ENCODE measurements around the gene GRIK4. TPM values are rescaled to one million over a fixed set of nuclear protein-coding genes. Genes with fewer than 3 reads are reported as not detected.

The GRIK4 gene
- total and polyA plus RNA-seq, 8 donors: 0.06 to 0.31 TPM; not detected in 6

- no peak for TF ChIP-seq POLR2A (IDR thresholded peaks at IDR 0.05)
- no peak for TF ChIP-seq EP300 (IDR thresholded peaks at IDR 0.05)
- TF ChIP-seq POLR2AphosphoS5 (IDR thresholded peaks at IDR 0.05): no peak
- no peak for TF ChIP-seq CTCF (IDR thresholded peaks at IDR 0.05)
- no peak for DNase-seq
- Histone ChIP-seq H3K36me3 (no peaks in the 10 kb centered on the region), H3K9me3 (no peaks in the 10 kb centered on the region), H3K4me1 (no peaks in the 10 kb centered on the region), H3K4me3 (no peak overlapping the region), H3K27me3 (peaks cover 0 to 33% (median 0%) of the 10 kb centered on the region in 3 donors), H3K27ac (no peak overlapping the region)
- WGBS, 5 donors: 86 to 89% (median 88%) methylated on average over 10 of the region's 10 CpGs
- intact Hi-C loops (cut with DNase I; ENCODE audit: low total_unique reads): no loop called here
Measured at GRCh38 chr11:120877746-120878365, 366.3 kb downstream of the GRIK4 start.

GRCh38 chr11:120878781-120879180 lies 367.2 kb downstream of the GRIK4 start:
- Histone ChIP-seq H3K27ac (no peak overlapping the region), H3K9me3 (no peaks in the 10 kb centered on the region), H3K36me3 (no peaks in the 10 kb centered on the region), H3K4me3 (no peak overlapping the region), H3K27me3 (peaks cover 0 to 33% (median 0%) of the 10 kb centered on the region in 3 donors), H3K4me1 (no peaks in the 10 kb centered on the region)
- no peak for DNase-seq
- 76 to 92% (median 88%) methylated on average over 6 of the region's 6 CpGs for WGBS, 5 donors
- intact Hi-C loops (cut with DNase I; ENCODE audit: low total_unique reads): no loop called here
- TF ChIP-seq POLR2AphosphoS5 (IDR thresholded peaks at IDR 0.05): no peak
- TF ChIP-seq CTCF (IDR thresholded peaks at IDR 0.05): no peak

- Histone ChIP-seq H3K9me3 (no peaks in the 10 kb centered on the region), H3K36me3 (no peaks in the 10 kb centered on the region), H3K27ac (no peak overlapping the region), H3K4me3 (no peak overlapping the region), H3K4me1 (no peaks in the 10 kb centered on the region), H3K27me3 (peaks cover 0 to 39% (median 0%) of the 10 kb centered on the region in 3 donors)
- intact Hi-C loops (cut with DNase I; ENCODE audit: low total_unique reads): no loop called here
- 72 to 80% (median 74%) methylated on average over 6 of the region's 6 CpGs for WGBS, 5 donors
- DNase-seq: no peak
- no peak for TF ChIP-seq CTCF (IDR thresholded peaks at IDR 0.05)
- TF ChIP-seq POLR2A (IDR thresholded peaks at IDR 0.05): no peak
- TF ChIP-seq EP300 (IDR thresholded peaks at IDR 0.05): no peak
Measured at GRCh38 chr11:120880498-120881175, 369.1 kb downstream of the GRIK4 start.

- no peaks in the 10 kb centered on the region for H3K4me1 ChIP-seq
Measured at GRCh38 chr11:120881596-120881995, 370.0 kb downstream of the GRIK4 start.

More at GRCh38 chr11:120881596-120881995, 370.0 kb downstream of the GRIK4 start:
- no peak for DNase-seq
- Histone ChIP-seq H3K4me3 (no peak overlapping the region), H3K36me3 (no peaks in the 10 kb centered on the region), H3K9me3 (peaks cover 0 to 4% (median 0%) of the 10 kb centered on the region in 4 donors), H3K27me3 (peaks cover 0 to 39% (median 0%) of the 10 kb centered on the region in 3 donors), H3K27ac (no peak overlapping the region)
- WGBS, 5 donors: 32 to 57% (median 52%) methylated on average over 4 of the region's 4 CpGs
- TF ChIP-seq CTCF (IDR thresholded peaks at IDR 0.05): no peak
- TF ChIP-seq EP300 (IDR thresholded peaks at IDR 0.05): no peak
- TF ChIP-seq POLR2A (IDR thresholded peaks at IDR 0.05): no peak
- no peak for TF ChIP-seq POLR2AphosphoS5 (IDR thresholded peaks at IDR 0.05)
- intact Hi-C loops (cut with DNase I; ENCODE audit: low total_unique reads): no loop called here
